Thymus (tissue), 11 donors: Measurements from ENCODE around the gene HRH2. TPM values are rescaled to one million over a fixed set of nuclear protein-coding genes. Genes with fewer than 3 reads are reported as not detected.

ENCODE experiments used
- DNase-seq, 9 donors: peaks; one replicate each; pipeline ENCODE4 v3.0.0-alpha.2; 2013; ENCODE audit warnings: low spot score in 9 of 9, low read depth in 6 of 9, missing footprints in 1 of 9
- H3K27ac ChIP-seq, 2 donors: one replicate each; pipeline ENCODE4 v1.5.1; 2013; ENCODE audit warnings: control low read depth in 1 of 2, low read depth in 1 of 2, low read length in 1 of 2, mild to moderate bottlenecking in 1 of 2, moderate library complexity in 1 of 2
- H3K27me3 ChIP-seq, 2 donors: one replicate each; pipeline ENCODE4 v1.5.1; 2013; ENCODE audit warnings: low read length in 1 of 2; ENCODE audit not compliant: control insufficient read depth in 2 of 2, insufficient read depth in 1 of 2
- H3K36me3 ChIP-seq, 2 donors: one replicate each; pipeline ENCODE4 v1.5.1; 2013; ENCODE audit warnings: low read length in 1 of 2, mild to moderate bottlenecking in 1 of 2, moderate library complexity in 1 of 2; ENCODE audit not compliant: control insufficient read depth in 2 of 2, insufficient read depth in 2 of 2
- H3K4me1 ChIP-seq, 2 donors: one replicate each; pipeline ENCODE4 v1.5.1; 2013; ENCODE audit warnings: low read length in 2 of 2; ENCODE audit not compliant: control insufficient read depth in 2 of 2, insufficient read depth in 2 of 2
- H3K4me3 ChIP-seq, 2 donors: one replicate each; pipeline ENCODE4 v1.5.1; 2013; ENCODE audit warnings: low read length in 2 of 2, control low read depth in 1 of 2, mild to moderate bottlenecking in 1 of 2
- H3K9me3 ChIP-seq, 2 donors: one replicate each; pipeline ENCODE4 v1.5.1; 2013; ENCODE audit warnings: low read length in 1 of 2, mild to moderate bottlenecking in 1 of 2; ENCODE audit not compliant: control insufficient read depth in 2 of 2, insufficient read depth in 1 of 2
- WGBS: extraction: QIAGEN DNeasy Blood & Tissue Kit; methylation state at CpG from one replicate; pipeline ENCODE4 v1.1.7; 2013; 5-methylcytosine and 5-hydroxymethylcytosine counted together
- polyA plus RNA-seq: library from polyadenylated mRNA; stranded (reverse); fragments of 200-250 nt; gene quantifications from one replicate; pipeline ENCODE4 v1.2.3, GENCODE V29; 2013
- total RNA-seq: library from RNA; stranded (reverse); fragments of 120-200 nt; gene quantifications from one replicate; pipeline ENCODE4 v1.2.4, GENCODE V29; 2013
- donor health status: healthy.

The HRH2 gene
- total and polyA plus RNA-seq, 2 donors, result 4.2 to 5.2 TPM

- WGBS, result 76% methylated on average over 4 of the region's 4 CpGs
- Histone ChIP-seq H3K27me3 (peaks cover 0 to 32% of the 10 kb centered on the region in 2 donors), H3K4me3 (no peak overlapping the region), H3K4me1 (peaks cover 0 to 4% of the 10 kb centered on the region in 2 donors), H3K9me3 (peaks cover 0 to 1% of the 10 kb centered on the region in 2 donors), H3K36me3 (no peaks in the 10 kb centered on the region), H3K27ac (no peak overlapping the region)
- no peak for DNase-seq
Observed at GRCh38 chr5:175731756-175732465, 74.0 kb downstream of the HRH2 start.

GRCh38 chr5:175733017-175733416 is 75.1 kb downstream of the HRH2 start:
- Histone ChIP-seq H3K36me3 (no peaks in the 10 kb centered on the region), H3K9me3 (peaks cover 0 to 1% of the 10 kb centered on the region in 2 donors), H3K4me1 (peaks cover 0 to 4% of the 10 kb centered on the region in 2 donors), H3K27me3 (peaks cover 0 to 31% of the 10 kb centered on the region in 2 donors), H3K4me3 (no peak overlapping the region), H3K27ac (no peak overlapping the region)
- WGBS, result 87% methylated on average over 6 of the region's 6 CpGs
- DNase-seq, result no peak

GRCh38 chr5:175734016-175734415 is 76.1 kb downstream of the HRH2 start:
- no peak overlapping the region for H3K27ac ChIP-seq
- no peak overlapping the region for H3K4me3 ChIP-seq
- H3K36me3 ChIP-seq, result no peaks in the 10 kb centered on the region
- peaks cover 0 to 1% of the 10 kb centered on the region in 2 donors for H3K9me3 ChIP-seq
- H3K4me1 ChIP-seq, result peaks cover 0 to 4% of the 10 kb centered on the region in 2 donors
- DNase-seq, result no peak
- 93% methylated on average over 14 of the region's 14 CpGs for WGBS
- H3K27me3 ChIP-seq, result peaks cover 0 to 21% of the 10 kb centered on the region in 2 donors

GRCh38 chr5:175734501-175734900 is 76.6 kb downstream of the HRH2 start:
- Histone ChIP-seq H3K27ac (no peak overlapping the region), H3K27me3 (peaks cover 0 to 20% of the 10 kb centered on the region in 2 donors), H3K4me1 (peaks cover 0 to 2% of the 10 kb centered on the region in 2 donors), H3K9me3 (peaks cover 0 to 1% of the 10 kb centered on the region in 2 donors), H3K4me3 (no peak overlapping the region), H3K36me3 (no peaks in the 10 kb centered on the region)
- DNase-seq, result no peak
- 84% methylated on average over 10 of the region's 10 CpGs for WGBS

GRCh38 chr5:175735701-175736100 is 77.8 kb downstream of the HRH2 start:
- 86% methylated on average over 11 of the region's 11 CpGs for WGBS
- DNase-seq, result no peak
- no peaks in the 10 kb centered on the region for H3K36me3 ChIP-seq
- H3K27me3 ChIP-seq, result peaks cover 0 to 16% of the 10 kb centered on the region in 2 donors
- no peaks in the 10 kb centered on the region for H3K4me1 ChIP-seq
- H3K9me3 ChIP-seq, result peaks cover 0 to 1% of the 10 kb centered on the region in 2 donors
- no peak overlapping the region for H3K4me3 ChIP-seq
- no peak overlapping the region for H3K27ac ChIP-seq

GRCh38 chr5:175736652-175737051 is 78.8 kb downstream of the HRH2 start:
- Histone ChIP-seq H3K27ac (no peak overlapping the region), H3K4me1 (no peaks in the 10 kb centered on the region), H3K36me3 (no peaks in the 10 kb centered on the region), H3K27me3 (peaks cover 0 to 14% of the 10 kb centered on the region in 2 donors), H3K9me3 (peaks cover 0 to 1% of the 10 kb centered on the region in 2 donors), H3K4me3 (no peak overlapping the region)
- WGBS, result 89% methylated on average over 4 of the region's 4 CpGs
- DNase-seq, result no peak

- Histone ChIP-seq H3K27me3 (peaks cover 0 to 18% of the 10 kb centered on the region in 2 donors), H3K9me3 (peaks cover 0 to 1% of the 10 kb centered on the region in 2 donors), H3K27ac (no peak overlapping the region), H3K36me3 (no peaks in the 10 kb centered on the region), H3K4me3 (no peak overlapping the region), H3K4me1 (no peaks in the 10 kb centered on the region)
- no peak for DNase-seq
- 81% methylated on average over 7 of the region's 7 CpGs for WGBS
Observed at GRCh38 chr5:175737481-175737880, 79.6 kb downstream of the HRH2 start.

GRCh38 chr5:175738126-175738525 is 80.3 kb downstream of the HRH2 start:
- no peaks in the 10 kb centered on the region for H3K36me3 ChIP-seq
- no peaks in the 10 kb centered on the region for H3K4me1 ChIP-seq
- H3K4me3 ChIP-seq, result no peak overlapping the region
- H3K9me3 ChIP-seq, result no peaks in the 10 kb centered on the region
- no peak for DNase-seq
- 91% methylated on average over 4 of the region's 4 CpGs for WGBS
- no peak overlapping the region for H3K27ac ChIP-seq
- peaks cover 0 to 20% of the 10 kb centered on the region in 2 donors for H3K27me3 ChIP-seq

- H3K4me1 ChIP-seq, result no peaks in the 10 kb centered on the region
- H3K9me3 ChIP-seq, result no peaks in the 10 kb centered on the region
- no peak for DNase-seq
- no peak overlapping the region for H3K27ac ChIP-seq
- no peaks in the 10 kb centered on the region for H3K36me3 ChIP-seq
- peaks cover 0 to 18% of the 10 kb centered on the region in 2 donors for H3K27me3 ChIP-seq
- no peak overlapping the region for H3K4me3 ChIP-seq
- WGBS, result 87% methylated on average over 14 of the region's 14 CpGs
Observed at GRCh38 chr5:175738602-175739133, 80.8 kb downstream of the HRH2 start.
